Thyroid gland (tissue), 4 donors: Measurements from ENCODE around the gene ARL15. TPM values are rescaled to one million over a fixed set of nuclear protein-coding genes. Genes with fewer than 3 reads are reported as not detected.

Experiments used
- DNase-seq, 2 donors: peaks; one replicate each; pipeline ENCODE4 v3.0.0-alpha.2; 2019
- H3K27ac ChIP-seq, 3 donors: fragments of 200-600 bp; sonication (generic); 1 replicate in 2 of 3; 2 replicates in 1 of 3; pipeline ENCODE4 v1.5.1; 2016 to 2019; ENCODE audit warnings: mild to moderate bottlenecking in 1 of 3, moderate library complexity in 1 of 3
- H3K27me3 ChIP-seq: fragments of 200-600 bp; sonication (generic); one replicate; pipeline ENCODE4 v1.5.1; 2019
- H3K36me3 ChIP-seq, 2 donors: fragments of 200-600 bp; sonication (generic); one replicate each; pipeline ENCODE4 v1.5.1; 2016 to 2019
- H3K4me1 ChIP-seq, 2 donors: fragments of 200-600 bp; sonication (generic); one replicate each; pipeline ENCODE4 v1.5.1; 2017 to 2019
- H3K4me3 ChIP-seq, 3 donors: fragments of 200-600 bp; sonication (generic); replicated peaks in 1 of 3; 1 replicate in 2 of 3; 2 replicates in 1 of 3; pipeline ENCODE4 v1.5.1; 2016; ENCODE audit warnings: mild to moderate bottlenecking in 1 of 3
- H3K9me3 ChIP-seq: fragments of 200-600 bp; sonication (generic); one replicate; pipeline ENCODE4 v1.5.1; 2017
- CTCF ChIP-seq, 6 experiments: fragments of 200-600 bp in 3 of 6; fragments of 450-650 bp in 3 of 6; sonication (generic) in 3 of 6; IDR thresholded peaks; one replicate each; pipeline ENCODE4 v1.5.1; 2016 to 2019; ENCODE audit warnings: antibody characterized with exemption in 6 of 6, mild to moderate bottlenecking in 2 of 6, inconsistent platforms in 1 of 6, moderate library complexity in 1 of 6
- POLR2A ChIP-seq, 2 donors: fragments of 450-650 bp; IDR thresholded peaks; one replicate each; pipeline ENCODE4 v1.6.1; 2017; ENCODE audit warnings: antibody characterized with exemption in 2 of 2, mild to moderate bottlenecking in 2 of 2, moderate library complexity in 1 of 2
- WGBS, 2 donors: methylation state at CpG; one replicate each; pipeline ENCODE4 v1.1.5; 2017; 5-methylcytosine and 5-hydroxymethylcytosine counted together
- intact Hi-C: fragments of 100-400 bp; cut with DNase I; formaldehyde crosslinking; loops from one replicate; pipeline ENCODE4 v1.15.1; 2023
- total RNA-seq, 4 donors: library from RNA; depleted of rRNA; stranded (reverse); fragments of >200 nt; gene quantifications; one replicate each; pipeline ENCODE4 v1.2.3, GENCODE V29; 2016

Gene ARL15
- total RNA-seq, 4 donors from 2014 or later = 23.2 to 39.0 (median 29.5) TPM

DNA sequence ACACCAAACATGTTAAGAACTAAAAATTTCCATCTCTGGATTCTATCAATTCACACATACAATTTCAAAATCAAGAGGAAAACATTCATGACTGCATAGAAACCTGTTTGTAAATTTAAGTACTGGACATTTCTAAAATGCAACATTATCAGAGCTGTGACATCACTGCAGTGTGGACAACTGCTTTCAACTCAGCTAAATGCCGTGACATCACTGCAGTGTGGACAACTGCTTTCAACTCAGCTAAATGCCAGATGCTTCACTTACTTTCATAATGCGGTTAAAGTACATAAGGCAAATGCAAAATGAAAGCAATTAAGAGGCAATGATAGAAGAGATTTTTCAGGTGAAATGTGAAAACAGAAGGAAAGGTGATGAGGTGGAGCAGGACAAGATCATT, 161.5 kb downstream of the ARL15 start:
- TF ChIP-seq POLR2A (IDR thresholded peaks at IDR 0.05) (no peak), CTCF (IDR thresholded peaks at IDR 0.05) (no peak)
- 95 to 96% methylated on average over 2 of the region's 2 CpGs for WGBS, 2 donors
- Histone ChIP-seq H3K9me3 (no peaks in the 10 kb centered on the region), H3K36me3 (no peaks in the 10 kb centered on the region), H3K4me1 (peaks cover 0 to 10% of the 10 kb centered on the region in 2 donors), H3K27me3 (no peaks in the 10 kb centered on the region), H3K27ac (no peak overlapping the region), H3K4me3 (no peak overlapping the region)
- intact Hi-C loops = no loop called here
- DNase-seq = no peak

GRCh38 chr5:54148067-54148845, 162.1 kb downstream of the ARL15 start:
- TF ChIP-seq POLR2A (IDR thresholded peaks at IDR 0.05) = no peak
- no peak for TF ChIP-seq CTCF (IDR thresholded peaks at IDR 0.05)
- Histone ChIP-seq H3K9me3 (no peaks in the 10 kb centered on the region), H3K27ac (no peak overlapping the region), H3K27me3 (no peaks in the 10 kb centered on the region), H3K4me1 (peaks cover 0 to 10% of the 10 kb centered on the region in 2 donors), H3K36me3 (no peaks in the 10 kb centered on the region), H3K4me3 (no peak overlapping the region)
- no peak for DNase-seq
- intact Hi-C loops = no loop called here
- 66 to 77% methylated on average over 6 of the region's 6 CpGs for WGBS, 2 donors

- H3K9me3 ChIP-seq = no peaks in the 10 kb centered on the region
- 73 to 80% methylated on average over 1 of the region's 1 CpG for WGBS, 2 donors
- no peak for DNase-seq
- intact Hi-C loops = no loop called here
- no peaks in the 10 kb centered on the region for H3K27me3 ChIP-seq
- no peak overlapping the region for H3K27ac ChIP-seq
- peaks cover 0 to 10% of the 10 kb centered on the region in 2 donors for H3K4me1 ChIP-seq
- TF ChIP-seq POLR2A (IDR thresholded peaks at IDR 0.05) = no peak
- TF ChIP-seq CTCF (IDR thresholded peaks at IDR 0.05) = no peak
- H3K36me3 ChIP-seq = no peaks in the 10 kb centered on the region
- H3K4me3 ChIP-seq = no peak overlapping the region
Measured at GRCh38 chr5:54146916-54147315, 163.5 kb downstream of the ARL15 start.

- TF ChIP-seq POLR2A (IDR thresholded peaks at IDR 0.05) (no peak), CTCF (IDR thresholded peaks at IDR 0.05) (no peak)
- Histone ChIP-seq H3K4me3 (no peak overlapping the region), H3K27ac (no peak overlapping the region), H3K4me1 (peaks cover 0 to 10% of the 10 kb centered on the region in 2 donors), H3K9me3 (no peaks in the 10 kb centered on the region), H3K36me3 (no peaks in the 10 kb centered on the region), H3K27me3 (no peaks in the 10 kb centered on the region)
- 71 to 74% methylated on average over 3 of the region's 3 CpGs for WGBS, 2 donors
- intact Hi-C loops = no loop called here
- no peak for DNase-seq
Measured at GRCh38 chr5:54146390-54146789, 164.0 kb downstream of the ARL15 start.

DNA sequence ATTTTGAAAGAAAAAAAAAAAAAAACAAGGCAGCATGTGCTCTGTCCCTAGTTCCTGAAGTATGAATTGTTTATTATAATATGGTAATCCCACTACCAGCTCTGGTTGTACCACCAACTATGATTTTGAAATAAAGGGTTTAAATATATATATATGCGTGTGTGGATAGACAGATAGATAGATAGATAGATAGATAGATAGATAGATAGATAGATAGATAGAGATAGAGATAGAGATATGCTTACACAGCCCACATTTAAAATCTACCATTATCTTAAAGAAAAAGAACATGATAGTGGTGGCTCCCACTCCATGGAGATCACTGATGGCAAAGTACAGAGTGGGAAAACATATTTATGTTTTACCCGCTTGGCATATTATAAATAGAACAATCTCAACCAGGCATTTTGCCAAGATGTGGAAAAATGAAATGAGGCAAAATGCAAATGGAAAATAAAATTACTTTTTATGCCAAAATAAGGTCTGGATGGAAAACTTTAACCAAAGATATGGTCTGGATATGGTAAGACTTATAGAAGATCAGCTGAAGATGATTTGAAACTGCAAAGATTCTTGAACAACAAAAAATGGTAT, 170.0 kb downstream of the ARL15 start:
- WGBS, 2 donors = 87 to 94% methylated on average over 2 of the region's 2 CpGs
- no peaks in the 10 kb centered on the region for H3K36me3 ChIP-seq
- no peak overlapping the region for H3K27ac ChIP-seq
- DNase-seq = no peak
- H3K4me3 ChIP-seq = no peak overlapping the region
- no peaks in the 10 kb centered on the region for H3K27me3 ChIP-seq
- H3K4me1 ChIP-seq = no peaks in the 10 kb centered on the region
- no peaks in the 10 kb centered on the region for H3K9me3 ChIP-seq
- TF ChIP-seq POLR2A (IDR thresholded peaks at IDR 0.05) = no peak
- TF ChIP-seq CTCF (IDR thresholded peaks at IDR 0.05) = no peak
- intact Hi-C loops = no loop called here
